ENCODE data around the gene PCDH9.

Gene PCDH9

GRCh38 chr13:66958611-66959010 lies 271.5 kb downstream of the PCDH9 start:
- no peak for FAIRE-seq

GRCh38 chr13:66952507-66952906 lies 277.6 kb downstream of the PCDH9 start:
- no peak for FAIRE-seq

GRCh38 chr13:66951426-66951825 lies 278.7 kb downstream of the PCDH9 start:
- no peak for FAIRE-seq

GRCh38 chr13:66950666-66951065 lies 279.5 kb downstream of the PCDH9 start:
- no peak for FAIRE-seq

GRCh38 chr13:66948910-66949309 lies 281.2 kb downstream of the PCDH9 start:
- FAIRE-seq, result no peak

DNA sequence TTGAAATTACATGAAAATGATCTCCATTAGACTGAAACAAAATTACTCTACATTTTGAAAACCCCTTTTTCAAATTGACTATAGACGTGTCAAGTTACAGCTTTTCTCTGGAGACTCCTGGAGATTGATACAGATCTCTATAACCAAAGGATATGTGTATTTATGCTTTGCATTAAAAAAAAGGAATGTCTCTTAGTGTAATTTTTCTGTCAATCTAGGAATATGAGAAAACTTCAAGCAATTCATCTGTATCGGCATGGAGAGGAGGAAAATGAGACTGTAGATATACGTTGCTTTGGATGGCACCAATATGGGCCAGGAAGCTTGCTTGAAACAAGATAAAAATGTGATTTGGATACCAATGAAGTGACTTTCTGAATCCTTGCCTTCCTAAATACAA lies 286.6 kb downstream of the PCDH9 start:
- FAIRE-seq, result no peak

GRCh38 chr13:66940113-66940512 lies 290.0 kb downstream of the PCDH9 start:
- FAIRE-seq, result no peak

- FAIRE-seq, result no peak
Measured at GRCh38 chr13:66937423-66937822, 292.7 kb downstream of the PCDH9 start.

DNA sequence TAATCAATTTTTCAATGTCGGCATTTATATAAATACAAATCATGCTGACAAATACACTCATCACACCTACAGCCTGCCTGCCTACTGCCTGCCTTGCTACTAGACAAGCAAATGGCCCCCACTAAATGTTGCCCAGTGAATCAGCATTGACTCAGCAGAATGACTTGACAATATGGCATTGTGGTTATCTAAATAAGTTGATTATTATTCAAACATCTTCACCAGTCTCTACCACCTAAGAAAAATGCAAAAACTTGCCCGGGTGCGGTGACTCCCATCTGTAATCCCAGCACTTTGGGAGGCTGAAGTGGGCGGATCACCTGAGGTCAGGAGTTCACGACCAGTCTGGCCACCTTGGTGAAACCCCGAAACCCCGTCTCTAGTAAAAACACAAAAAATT lies 296.1 kb downstream of the PCDH9 start:
- FAIRE-seq, result no peak

- no peak for FAIRE-seq
Measured at GRCh38 chr13:66933527-66933926, 296.6 kb downstream of the PCDH9 start.

GRCh38 chr13:66927562-66927961 lies 302.6 kb downstream of the PCDH9 start:
- no peak for FAIRE-seq

- FAIRE-seq, result no peak
Measured at GRCh38 chr13:66926851-66927524, 303.1 kb downstream of the PCDH9 start.

DNA sequence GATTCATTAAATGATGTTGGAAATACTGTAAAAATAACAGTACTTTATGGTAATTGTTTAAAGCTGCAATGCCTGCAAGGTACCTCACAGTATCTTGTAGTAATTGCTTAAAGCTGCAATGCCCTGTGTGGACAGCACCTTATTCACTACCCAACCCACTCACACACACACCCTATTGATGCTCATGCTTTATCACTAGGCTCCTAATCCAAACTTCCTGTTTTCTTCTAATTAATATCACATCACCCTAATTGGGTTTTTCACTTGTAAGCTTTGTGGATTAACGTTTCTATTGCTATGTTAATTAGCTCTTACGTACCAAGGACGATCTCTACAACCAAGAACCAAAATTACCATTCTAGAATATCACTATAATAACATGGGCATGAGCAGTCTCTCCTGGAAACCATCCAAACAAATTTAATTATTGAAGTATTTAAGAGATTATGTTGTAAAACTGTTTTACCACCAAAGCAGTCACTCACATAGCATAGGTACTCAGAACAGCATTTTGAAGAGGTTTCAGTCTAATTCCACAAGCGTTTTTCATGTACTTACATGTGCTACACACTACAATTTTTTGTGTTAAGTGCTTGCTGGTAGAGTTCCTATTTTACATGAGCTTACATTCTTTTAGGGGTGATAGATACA lies 303.8 kb downstream of the PCDH9 start:
- FAIRE-seq, result no peak

DNA sequence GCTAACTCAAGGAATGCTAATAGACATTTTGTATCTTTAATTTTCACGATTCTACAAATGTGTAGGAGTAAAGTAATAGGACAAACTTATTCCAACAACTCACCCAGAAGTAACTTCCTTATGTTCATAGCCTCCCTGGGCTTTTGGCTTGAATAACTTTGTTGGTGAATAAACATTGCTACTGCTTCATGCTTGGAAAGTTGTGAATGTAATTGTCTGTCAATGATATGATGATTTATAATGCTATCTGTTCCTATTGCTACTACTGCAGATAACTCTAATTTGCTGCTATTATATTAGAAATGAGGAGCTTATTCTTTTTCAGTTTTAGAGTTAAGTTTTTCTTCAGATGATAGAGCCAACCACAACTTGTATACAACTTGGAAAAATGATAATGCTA lies 307.7 kb downstream of the PCDH9 start:
- FAIRE-seq, result no peak

GRCh38 chr13:66921437-66921836 lies 308.7 kb downstream of the PCDH9 start:
- no peak for FAIRE-seq

DNA sequence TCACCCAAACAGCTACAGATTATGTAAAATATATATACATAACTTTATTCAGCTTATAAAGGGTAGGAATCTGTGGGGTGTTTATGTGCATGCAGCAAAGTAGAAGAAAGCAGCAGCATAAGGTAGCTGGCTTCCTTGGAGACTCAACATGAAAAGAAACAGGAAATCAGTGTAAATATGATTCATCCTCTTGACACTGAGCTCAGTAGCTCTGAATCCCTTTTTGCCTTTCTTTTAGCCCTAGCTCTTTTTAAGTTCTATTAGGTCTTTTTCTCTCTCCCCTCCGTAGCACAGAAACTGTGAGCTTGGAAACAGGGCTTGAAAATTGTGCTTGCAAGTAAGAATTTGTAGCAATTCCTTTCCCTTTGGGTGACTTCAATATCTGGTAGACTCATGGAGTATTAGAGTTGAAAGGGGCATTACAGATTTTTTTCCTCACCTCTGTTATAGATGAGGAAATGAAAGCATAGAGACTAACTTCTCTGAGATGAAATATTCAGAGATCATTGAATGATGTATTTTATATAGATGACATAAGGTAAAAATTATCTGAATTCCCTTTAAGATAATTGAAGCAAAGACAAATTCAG lies 314.4 kb downstream of the PCDH9 start:
- FAIRE-seq, result no peak

- no peak for FAIRE-seq
Measured at GRCh38 chr13:66914155-66914554, 316.0 kb downstream of the PCDH9 start.

GRCh38 chr13:66911411-66911939 lies 318.7 kb downstream of the PCDH9 start:
- no peak for FAIRE-seq

GRCh38 chr13:66899955-66900354 lies 330.2 kb downstream of the PCDH9 start:
- FAIRE-seq, result no peak

DNA sequence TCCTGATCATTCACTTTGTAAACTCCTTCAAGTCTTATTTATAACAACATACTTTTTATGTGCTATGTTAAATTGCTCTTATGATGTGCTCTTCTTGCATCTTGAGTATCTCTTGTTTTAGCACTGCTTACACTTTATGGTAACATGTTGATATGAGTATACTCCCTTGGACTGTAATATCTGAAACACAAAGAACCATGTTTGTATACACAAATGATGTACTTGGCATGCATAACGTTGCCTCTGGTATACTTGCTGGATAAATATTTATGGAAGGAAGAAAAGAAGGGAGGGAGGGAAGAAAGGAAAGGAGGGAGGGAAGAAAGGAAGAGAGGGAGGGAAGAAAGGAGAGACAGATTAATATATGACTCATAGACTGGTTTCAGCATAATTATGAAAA lies 333.2 kb downstream of the PCDH9 start:
- FAIRE-seq, result no peak

GRCh38 chr13:66895780-66896179 lies 334.4 kb downstream of the PCDH9 start:
- no peak for FAIRE-seq

- no peak for FAIRE-seq
Measured at GRCh38 chr13:66895320-66895719, 334.8 kb downstream of the PCDH9 start.

GRCh38 chr13:66888698-66889097 lies 341.4 kb downstream of the PCDH9 start:
- no peak for FAIRE-seq

- no peak for FAIRE-seq
Measured at GRCh38 chr13:66887088-66887487, 343.0 kb downstream of the PCDH9 start.

All from endometrium (tissue), 2 donors.